K562 (cell line): ENCODE measurements around the gene NALCN.

Experiments used
- ARID2 ChIP-seq: fragments of 450-650 bp; IDR thresholded peaks from 2 replicates; pipeline ENCODE4 v1.6.1; 2017; ENCODE audit warnings: antibody characterized with exemption, mild to moderate bottlenecking
- CEBPG ChIP-seq, 3 experiments: fragments of 200-800 bp in 1 of 3; sonication (Bioruptor generic) in 1 of 3; sonication (generic) in 1 of 3; formaldehyde crosslinking in 1 of 3; IDR thresholded peaks in 2 of 3; conservative IDR thresholded peaks in 1 of 3; 2 replicates each; pipeline versions ENCODE4 v1.6.1 to v1.8.0; 2016 to 2022; ENCODE audit warnings: missing compliant biosample characterization in 2 of 3, missing genetic modification characterization in 2 of 3, mild to moderate bottlenecking in 1 of 3, missing genetic modification reagents in 1 of 3
- CSDE1 ChIP-seq, 2 experiments: fragments of 450-650 bp; IDR thresholded peaks; 2 replicates each; pipeline ENCODE4 v1.6.1; 2016; ENCODE audit warnings: mild to moderate bottlenecking in 1 of 2
- NFE2L1 ChIP-seq: fragments of 450-650 bp; IDR thresholded peaks from 2 replicates; pipeline ENCODE4 v1.6.1; 2016; ENCODE audit warnings: missing genetic modification characterization, low read depth, mild to moderate bottlenecking, missing compliant biosample characterization, moderate library complexity, borderline replicate concordance
- POLR2A ChIP-seq: fragments of 450-650 bp; conservative IDR thresholded peaks from 2 replicates; pipeline ENCODE4 v1.6.1; 2016
- POLR2AphosphoS5 ChIP-seq: IDR thresholded peaks from 2 replicates; pipeline ENCODE4 v1.6.1; 2011; ENCODE audit warnings: mild to moderate bottlenecking, low read depth, low read length, moderate library complexity; ENCODE audit not compliant: control insufficient read depth, insufficient read depth
- RBM22 ChIP-seq: fragments of 200-400 bp; formaldehyde crosslinking; IDR thresholded peaks from 2 replicates; pipeline ENCODE4 v1.6.1; 2018; ENCODE audit warnings: low read length, low read depth; ENCODE audit not compliant: poor library complexity, severe bottlenecking
- RNF2 ChIP-seq: sonication (generic); IDR thresholded peaks from 2 replicates; pipeline ENCODE4 v1.6.1; 2016
- SMAD2 ChIP-seq: fragments of 150-350 bp; IDR thresholded peaks from 2 replicates; pipeline ENCODE4 v1.6.1; 2014; ENCODE audit warnings: low read depth, mild to moderate bottlenecking, low read length
- SP2 ChIP-seq: IDR thresholded peaks from 2 replicates; pipeline ENCODE4 v1.6.1; 2011; ENCODE audit warnings: mild to moderate bottlenecking, low read depth, low read length, moderate library complexity; ENCODE audit not compliant: poor library complexity, severe bottlenecking; ENCODE audit errors: extremely low read depth
- TRIM28 ChIP-seq: fragments of 450-650 bp; IDR thresholded peaks from 2 replicates; pipeline ENCODE4 v1.6.1; 2017
- ZNF174 ChIP-seq: fragments of 250-450 bp; sonication (Bioruptor Pico); IDR thresholded peaks from 2 replicates; pipeline ENCODE4 v1.4.0; 2020; ENCODE audit warnings: mild to moderate bottlenecking
- ZNF76 ChIP-seq: fragments of 250-450 bp; sonication (Bioruptor Pico); IDR thresholded peaks from 2 replicates; pipeline ENCODE4 v1.4.0; 2020; ENCODE audit warnings: mild to moderate bottlenecking, moderate library complexity, borderline replicate concordance

DNA sequence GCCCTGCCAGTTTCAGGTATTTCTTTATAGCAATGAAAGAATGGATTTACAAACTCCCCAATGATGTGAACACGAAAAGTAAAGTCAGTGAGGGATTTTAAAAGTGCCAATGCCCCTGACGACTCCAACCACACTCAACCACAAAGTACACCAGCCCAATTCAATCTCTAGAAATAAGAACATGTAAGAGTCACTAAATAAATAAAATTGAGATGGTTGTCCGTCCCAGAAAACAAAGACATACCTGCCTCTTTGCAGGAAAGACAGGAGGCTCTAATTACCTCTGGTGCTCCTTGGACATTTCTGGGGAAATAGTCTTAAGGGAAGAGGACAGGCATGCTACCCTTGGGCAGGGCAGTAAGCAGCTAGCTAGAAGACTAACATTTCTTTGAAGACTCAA, 55.8 kb downstream of the NALCN start:
- TF ChIP-seq ARID2, result no peak
- no peak for TF ChIP-seq NFE2L1 (tag)
- TF ChIP-seq SMAD2, result no peak
- no peak for TF ChIP-seq ZNF174 (CRISPR knock-in tag)
- TF ChIP-seq TRIM28, result no peak
- no peak for TF ChIP-seq CEBPG (CRISPR knock-in tag; IDR thresholded peaks at IDR 0.05)
- no peak for TF ChIP-seq CEBPG (tag; conservative IDR thresholded peaks at IDR 0.05 in 1 of 2, IDR thresholded peaks at IDR 0.05 in 1 of 2)
- no peak for TF ChIP-seq POLR2AphosphoS5
- TF ChIP-seq RBM22, result no peak
- TF ChIP-seq SP2, result no peak
- no peak for TF ChIP-seq ZNF76
- TF ChIP-seq CSDE1 (IDR thresholded peaks at IDR 0.05), result no peak
- TF ChIP-seq POLR2A, result no peak
- no peak for TF ChIP-seq RNF2
